Mucosa of descending colon (tissue), 3 donors: ENCODE data around the gene PCSK6. TPM values are rescaled to one million over a fixed set of nuclear protein-coding genes. Genes with fewer than 3 reads are reported as not detected.

Experiments
- ATAC-seq: fragments of 200-7000 bp; cut with Tn5 transposase; one replicate; pipeline ENCODE4 v1.9.1; 2020; ENCODE audit warnings: mild to moderate bottlenecking, moderate library complexity
- DNase-seq, 3 donors: peaks; one replicate each; pipeline ENCODE4 v3.0.0-alpha.2; 2020
- H3K36me3 ChIP-seq: fragments of 200-600 bp; one replicate; pipeline ENCODE4 v1.8.0; 2021; ENCODE audit warnings: low read depth, mild to moderate bottlenecking
- H3K4me1 ChIP-seq: fragments of 200-600 bp; one replicate; pipeline ENCODE4 v1.8.0; 2021; ENCODE audit warnings: low read depth, mild to moderate bottlenecking
- H3K4me3 ChIP-seq: fragments of 200-600 bp; one replicate; pipeline ENCODE4 v1.8.0; 2021; ENCODE audit warnings: mild to moderate bottlenecking
- H3K9me3 ChIP-seq: fragments of 200-600 bp; one replicate; pipeline ENCODE4 v1.8.0; 2021; ENCODE audit warnings: mild to moderate bottlenecking
- intact Hi-C, 2 donors: fragments of 100-400 bp; cut with DNase I in 1 of 2; cut with micrococcal nuclease in 1 of 2; formaldehyde crosslinking; loops; one replicate each; pipeline versions ENCODE4 v1.11.0 to v1.11.1; 2022; cut with DNase I, micrococcal nuclease
- total RNA-seq, 3 donors: library from RNA; stranded (reverse); fragmentation: NEBNext Ultra II Directional in 2 of 3; extraction: Animal tissue kit (Norgen Biotek cat#: 25700) in 2 of 3; gene quantifications; one replicate each; pipeline versions ENCODE4 v1.2.1 to v1.2.4, GENCODE V29; 2021 to 2023
- TF ChIP-seq, protein P1 (sequence below): fragments of 200-600 bp; IDR thresholded peaks from one replicate; pipeline ENCODE4 v1.8.0; 2022; ENCODE audit warnings: antibody characterized with exemption, mild to moderate bottlenecking
- donor health status: DM: no; HTN: no; CAD: no; lungs with moderate emphysema.
- donor health status: DM: no; HTN: no; CAD: no.
- donor health status: DM: no; HTN: yes; CAD: no.

PCSK6 gene
- total RNA-seq, 3 donors from 2014 or later = 21.3 to 58.4 (median 30.3) TPM

DNA sequence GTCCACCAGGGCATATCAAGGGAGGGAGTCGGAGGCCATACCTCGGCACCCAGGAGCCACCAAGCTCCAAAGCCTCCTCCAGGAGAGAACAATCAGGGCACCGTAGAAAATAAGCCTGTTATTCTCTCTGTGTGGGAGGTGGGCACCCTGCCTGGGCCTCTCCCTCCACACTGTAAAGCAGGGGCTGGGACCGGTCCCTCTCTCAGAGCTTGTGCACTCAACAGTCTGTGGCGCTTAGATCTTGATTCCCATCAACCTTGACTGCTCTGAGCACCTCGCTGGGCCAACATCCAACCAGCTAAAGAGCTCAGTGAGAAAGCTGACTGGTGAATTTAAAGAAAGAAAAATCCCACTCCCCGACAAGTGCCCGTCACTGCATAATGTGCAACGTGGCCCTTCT is 53.0 kb downstream of the PCSK6 start:
- Histone ChIP-seq H3K4me3 (no peak overlapping the region), H3K4me1 (peaks cover 7% of the 10 kb centered on the region), H3K36me3 (no peaks in the 10 kb centered on the region), H3K9me3 (no peaks in the 10 kb centered on the region)
- intact Hi-C loops = no loop called here
- ATAC-seq (no peak), DNase-seq (no peak)
- TF ChIP-seq, protein P1, sequence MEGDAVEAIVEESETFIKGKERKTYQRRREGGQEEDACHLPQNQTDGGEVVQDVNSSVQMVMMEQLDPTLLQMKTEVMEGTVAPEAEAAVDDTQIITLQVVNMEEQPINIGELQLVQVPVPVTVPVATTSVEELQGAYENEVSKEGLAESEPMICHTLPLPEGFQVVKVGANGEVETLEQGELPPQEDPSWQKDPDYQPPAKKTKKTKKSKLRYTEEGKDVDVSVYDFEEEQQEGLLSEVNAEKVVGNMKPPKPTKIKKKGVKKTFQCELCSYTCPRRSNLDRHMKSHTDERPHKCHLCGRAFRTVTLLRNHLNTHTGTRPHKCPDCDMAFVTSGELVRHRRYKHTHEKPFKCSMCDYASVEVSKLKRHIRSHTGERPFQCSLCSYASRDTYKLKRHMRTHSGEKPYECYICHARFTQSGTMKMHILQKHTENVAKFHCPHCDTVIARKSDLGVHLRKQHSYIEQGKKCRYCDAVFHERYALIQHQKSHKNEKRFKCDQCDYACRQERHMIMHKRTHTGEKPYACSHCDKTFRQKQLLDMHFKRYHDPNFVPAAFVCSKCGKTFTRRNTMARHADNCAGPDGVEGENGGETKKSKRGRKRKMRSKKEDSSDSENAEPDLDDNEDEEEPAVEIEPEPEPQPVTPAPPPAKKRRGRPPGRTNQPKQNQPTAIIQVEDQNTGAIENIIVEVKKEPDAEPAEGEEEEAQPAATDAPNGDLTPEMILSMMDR = no peak

DNA sequence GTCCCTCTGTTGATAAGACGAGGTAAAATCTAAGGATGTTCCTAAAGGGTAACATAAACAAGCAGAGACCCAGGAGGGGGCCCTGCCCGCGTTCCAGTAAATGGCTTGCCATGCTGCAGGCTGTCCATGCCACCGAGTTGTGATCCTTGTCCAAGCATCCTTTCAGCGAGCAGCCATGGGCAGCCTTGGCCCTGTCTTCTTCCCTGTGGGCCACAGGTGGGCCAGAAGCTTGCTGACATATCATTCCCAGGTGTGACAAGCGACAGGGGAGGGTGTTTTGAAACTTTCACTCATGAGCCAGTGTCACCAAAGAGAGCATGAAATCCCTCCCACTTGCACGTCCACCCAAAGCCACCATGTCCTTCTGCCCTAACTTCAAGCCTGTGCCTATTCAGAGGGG is 53.7 kb downstream of the PCSK6 start:
- no peaks in the 10 kb centered on the region for H3K36me3 ChIP-seq
- no peaks in the 10 kb centered on the region for H3K9me3 ChIP-seq
- TF ChIP-seq, protein P1 = no peak
- peaks cover 7% of the 10 kb centered on the region for H3K4me1 ChIP-seq
- DNase-seq (no peak), ATAC-seq (no peak)
- intact Hi-C loops = no loop called here
- H3K4me3 ChIP-seq = no peak overlapping the region

GRCh38 chr15:101434032-101434920 is 55.2 kb downstream of the PCSK6 start:
- H3K4me1 ChIP-seq = peaks cover 2% of the 10 kb centered on the region
- no peak overlapping the region for H3K4me3 ChIP-seq
- TF ChIP-seq, protein P1 = no peak
- no peak for DNase-seq
- no peak for ATAC-seq
- H3K36me3 ChIP-seq = no peaks in the 10 kb centered on the region
- no peaks in the 10 kb centered on the region for H3K9me3 ChIP-seq
- intact Hi-C loops = no loop called here

- no peaks in the 10 kb centered on the region for H3K36me3 ChIP-seq
- intact Hi-C loops = no loop called here
- no peak overlapping the region for H3K4me3 ChIP-seq
- TF ChIP-seq, protein P1 = no peak
- DNase-seq = no peak
- H3K4me1 ChIP-seq = no peaks in the 10 kb centered on the region
- H3K9me3 ChIP-seq = no peaks in the 10 kb centered on the region
- no peak for ATAC-seq
Observed at GRCh38 chr15:101433396-101433795, 56.1 kb downstream of the PCSK6 start.

- DNase-seq (no peak), ATAC-seq (peak; percentile 46)
- Histone ChIP-seq H3K4me3 (no peak overlapping the region), H3K36me3 (no peaks in the 10 kb centered on the region), H3K9me3 (no peaks in the 10 kb centered on the region), H3K4me1 (no peaks in the 10 kb centered on the region)
- TF ChIP-seq, protein P1 = no peak
- intact Hi-C loops = no loop called here
Observed at GRCh38 chr15:101432982-101433381, 56.5 kb downstream of the PCSK6 start.
